Activated B cell treated with CpG ODN at 0.5 μM for 24 hours (primary cell): ENCODE measurements around the gene YTHDC1. TPM values are rescaled to one million over a fixed set of nuclear protein-coding genes. Genes with fewer than 3 reads are reported as not detected.
A peak's percentile ranks its signal among the peaks of the same experiment; 100 is the strongest.

ENCODE experiments used
- ATAC-seq: fragments of 200-7000 bp; cut with Tn5 transposase; one replicate; pipeline ENCODE4 v1.10.0; 2021; ENCODE audit warnings: low read depth, mild to moderate bottlenecking, moderate library complexity
- CTCF ChIA-PET: fragments of 350-600 bp; sonication (Branson Sonifier 250); formaldehyde crosslinking; loops from one replicate; lab custom pipeline; 2021; ENCODE audit warnings: antibody characterized with exemption; lab: Charles Lee
- POLR2A ChIA-PET: fragments of 350-600 bp; sonication (Branson Sonifier 250); formaldehyde crosslinking; loops from one replicate; lab custom pipeline; 2021; ENCODE audit warnings: antibody characterized with exemption; lab: Charles Lee
- DNase-seq: peaks from one replicate; pipeline ENCODE4 v3.0.0; 2022
- H3K27ac Mint-ChIP-seq: one replicate; pipeline ENCODE4 v1.8.0; 2020; ENCODE audit warnings: mixed read lengths
- H3K27me3 Mint-ChIP-seq: one replicate; pipeline ENCODE4 v1.8.0; 2021; ENCODE audit warnings: mixed read lengths
- H3K36me3 Mint-ChIP-seq: one replicate; pipeline ENCODE4 v1.8.0; 2021; ENCODE audit warnings: low read depth, mixed read lengths
- H3K4me1 Mint-ChIP-seq: one replicate; pipeline ENCODE4 v1.8.0; 2021; ENCODE audit warnings: mixed read lengths
- H3K4me3 Mint-ChIP-seq: one replicate; pipeline ENCODE4 v1.8.0; 2020; ENCODE audit warnings: mild to moderate bottlenecking, mixed read lengths
- H3K9me3 Mint-ChIP-seq: one replicate; pipeline ENCODE4 v1.8.0; 2020; ENCODE audit warnings: mixed read lengths
- intact Hi-C: fragments of 100-400 bp; cut with micrococcal nuclease; formaldehyde crosslinking; loops from one replicate; pipeline ENCODE4 v1.15.1; 2024
- total RNA-seq: library from RNA; stranded (reverse); gene quantifications from 2 replicates; pipeline ENCODE4 v1.2.3, GENCODE V29; 2022
- TF ChIP-seq, protein P1 (sequence below): fragments of 200-600 bp; IDR thresholded peaks from one replicate; pipeline ENCODE4 v1.8.0; 2022; ENCODE audit warnings: antibody characterized with exemption, mild to moderate bottlenecking

Gene YTHDC1
- total RNA-seq, 1 donor from 2014 or later = 119 TPM

DNA sequence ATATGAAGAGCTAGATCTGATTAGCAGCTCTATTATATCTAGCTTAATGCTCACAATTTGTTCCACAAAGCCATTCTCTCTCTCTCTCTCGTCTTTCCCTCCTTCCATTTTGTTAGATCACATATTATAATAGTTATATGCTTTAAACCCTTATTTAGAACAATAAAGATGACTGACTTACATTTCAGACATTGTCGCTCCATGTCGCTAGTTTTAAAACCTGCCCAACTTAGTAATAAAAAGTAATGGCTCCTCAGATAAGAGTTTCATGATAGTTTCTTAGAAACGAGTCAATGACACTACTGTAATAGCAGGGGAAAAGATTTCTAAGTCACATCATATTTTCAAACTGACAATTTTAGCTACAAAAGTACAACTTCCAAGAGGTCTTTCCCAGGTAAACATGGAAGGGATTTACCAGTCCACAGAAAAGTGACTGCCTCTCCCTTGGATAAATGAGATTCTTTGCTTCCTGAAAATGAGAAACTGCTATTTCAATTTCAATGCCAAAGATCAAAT is 38.5 kb upstream of the YTHDC1 start:
- ChIA-PET POLR2A (no interaction called here), CTCF (no interaction called here)
- Mint-ChIP-seq H3K36me3 (no peaks in the 10 kb centered on the region), H3K27ac (no peak overlapping the region), H3K4me3 (no peak overlapping the region), H3K9me3 (no peaks in the 10 kb centered on the region), H3K27me3 (peaks cover 11% of the 10 kb centered on the region), H3K4me1 (no peaks in the 10 kb centered on the region)
- intact Hi-C loops = no loop called here
- DNase-seq = no peak
- ATAC-seq = no peak
- TF ChIP-seq, protein P1, sequence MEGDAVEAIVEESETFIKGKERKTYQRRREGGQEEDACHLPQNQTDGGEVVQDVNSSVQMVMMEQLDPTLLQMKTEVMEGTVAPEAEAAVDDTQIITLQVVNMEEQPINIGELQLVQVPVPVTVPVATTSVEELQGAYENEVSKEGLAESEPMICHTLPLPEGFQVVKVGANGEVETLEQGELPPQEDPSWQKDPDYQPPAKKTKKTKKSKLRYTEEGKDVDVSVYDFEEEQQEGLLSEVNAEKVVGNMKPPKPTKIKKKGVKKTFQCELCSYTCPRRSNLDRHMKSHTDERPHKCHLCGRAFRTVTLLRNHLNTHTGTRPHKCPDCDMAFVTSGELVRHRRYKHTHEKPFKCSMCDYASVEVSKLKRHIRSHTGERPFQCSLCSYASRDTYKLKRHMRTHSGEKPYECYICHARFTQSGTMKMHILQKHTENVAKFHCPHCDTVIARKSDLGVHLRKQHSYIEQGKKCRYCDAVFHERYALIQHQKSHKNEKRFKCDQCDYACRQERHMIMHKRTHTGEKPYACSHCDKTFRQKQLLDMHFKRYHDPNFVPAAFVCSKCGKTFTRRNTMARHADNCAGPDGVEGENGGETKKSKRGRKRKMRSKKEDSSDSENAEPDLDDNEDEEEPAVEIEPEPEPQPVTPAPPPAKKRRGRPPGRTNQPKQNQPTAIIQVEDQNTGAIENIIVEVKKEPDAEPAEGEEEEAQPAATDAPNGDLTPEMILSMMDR = no peak

DNA sequence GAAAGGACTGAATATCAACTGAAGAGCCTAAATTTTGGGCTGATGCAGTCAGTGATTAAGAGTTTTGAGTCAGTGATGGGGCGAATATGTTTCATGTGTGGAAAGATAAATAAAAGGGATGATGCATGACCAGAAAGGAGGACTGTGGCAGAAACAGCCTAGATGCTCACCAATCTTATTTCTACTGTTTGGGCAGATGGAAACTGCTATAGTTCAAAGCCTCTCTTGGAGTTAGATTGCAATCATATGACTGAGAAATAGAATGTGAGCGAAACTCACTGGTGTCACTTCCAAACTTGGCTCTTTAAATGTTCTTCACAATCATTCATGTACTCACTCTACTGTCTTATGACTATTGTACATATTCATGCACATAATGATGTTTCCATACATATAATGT is 35.4 kb upstream of the YTHDC1 start:
- ChIA-PET POLR2A (no interaction called here), CTCF (no interaction called here)
- DNase-seq (no peak), ATAC-seq (no peak)
- no peaks in the 10 kb centered on the region for H3K4me1 Mint-ChIP-seq
- H3K4me3 Mint-ChIP-seq = no peak overlapping the region
- H3K27ac Mint-ChIP-seq = no peak overlapping the region
- TF ChIP-seq, protein P1 = no peak
- H3K27me3 Mint-ChIP-seq = peaks cover 16% of the 10 kb centered on the region
- no peaks in the 10 kb centered on the region for H3K9me3 Mint-ChIP-seq
- H3K36me3 Mint-ChIP-seq = no peaks in the 10 kb centered on the region
- intact Hi-C loops = no loop called here

DNA sequence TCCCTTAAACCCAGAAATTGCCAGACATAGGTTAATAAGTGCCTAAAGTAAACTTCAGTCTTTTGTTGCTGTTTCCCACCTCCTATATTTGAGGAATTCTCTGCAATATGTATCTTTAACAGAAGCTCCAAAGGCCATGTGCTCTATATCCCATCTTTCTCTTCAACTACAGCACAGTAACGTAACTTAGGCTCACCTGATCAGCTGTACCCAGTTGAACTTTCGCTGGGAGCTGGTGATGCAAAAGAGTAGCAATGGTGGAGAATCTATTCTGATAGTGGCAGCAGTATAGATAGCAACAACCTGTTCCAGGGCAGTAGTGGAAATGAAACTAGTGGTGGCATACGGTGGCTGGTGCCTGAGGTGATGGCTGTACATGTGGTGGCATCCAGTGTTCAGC is 33.2 kb upstream of the YTHDC1 start:
- intact Hi-C loops = no loop called here
- CTCF ChIA-PET = interaction anchor here (1.2 kb wide), 1 partner anchor 111 kb away, joined by 5 read pairs; no protein-coding TSS in a partner anchor
- TF ChIP-seq, protein P1 = no peak

DNA sequence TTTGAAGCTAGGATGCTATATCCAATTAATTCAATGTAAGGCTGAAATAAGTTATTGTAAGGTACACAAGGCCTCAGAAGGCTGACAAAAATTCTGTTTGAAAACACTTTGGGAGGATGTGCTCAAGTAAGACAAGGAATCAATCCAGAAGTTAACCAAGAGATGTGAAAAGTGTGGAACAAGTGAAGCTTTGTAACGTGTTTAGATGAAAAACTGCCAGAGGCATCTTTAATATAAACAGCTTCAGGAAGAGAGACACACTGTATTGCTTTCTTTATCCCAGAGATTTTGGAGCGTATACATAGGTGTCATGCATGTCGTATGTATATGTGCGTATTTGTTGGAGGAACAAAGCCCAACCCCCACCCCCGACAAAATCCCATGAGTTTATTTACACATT is 28.3 kb upstream of the YTHDC1 start:
- Mint-ChIP-seq H3K9me3 (no peaks in the 10 kb centered on the region), H3K4me3 (no peak overlapping the region), H3K4me1 (peaks cover 10% of the 10 kb centered on the region), H3K27me3 (peaks cover 17% of the 10 kb centered on the region), H3K36me3 (no peaks in the 10 kb centered on the region), H3K27ac (no peak overlapping the region)
- DNase-seq (no peak), ATAC-seq (no peak)
- POLR2A ChIA-PET = no interaction called here
- CTCF ChIA-PET = interaction anchor here (5.1 kb wide), 1 partner anchor 106 kb away, joined by 53 read pairs; no protein-coding TSS in a partner anchor
- TF ChIP-seq, protein P1 = no peak
- intact Hi-C loops = loop anchor here (5.0 kb wide), 1 partner anchor 36 kb away; no protein-coding TSS in a partner anchor

More for the DNA sequence above, 33.2 kb upstream of the YTHDC1 start:
- no peak for ATAC-seq
- no peaks in the 10 kb centered on the region for H3K36me3 Mint-ChIP-seq
- no peak overlapping the region for H3K4me3 Mint-ChIP-seq
- no peak overlapping the region for H3K27ac Mint-ChIP-seq
- POLR2A ChIA-PET = no interaction called here
- peaks cover 23% of the 10 kb centered on the region for H3K27me3 Mint-ChIP-seq
- DNase-seq = no peak
- H3K9me3 Mint-ChIP-seq = no peaks in the 10 kb centered on the region
- no peaks in the 10 kb centered on the region for H3K4me1 Mint-ChIP-seq

DNA sequence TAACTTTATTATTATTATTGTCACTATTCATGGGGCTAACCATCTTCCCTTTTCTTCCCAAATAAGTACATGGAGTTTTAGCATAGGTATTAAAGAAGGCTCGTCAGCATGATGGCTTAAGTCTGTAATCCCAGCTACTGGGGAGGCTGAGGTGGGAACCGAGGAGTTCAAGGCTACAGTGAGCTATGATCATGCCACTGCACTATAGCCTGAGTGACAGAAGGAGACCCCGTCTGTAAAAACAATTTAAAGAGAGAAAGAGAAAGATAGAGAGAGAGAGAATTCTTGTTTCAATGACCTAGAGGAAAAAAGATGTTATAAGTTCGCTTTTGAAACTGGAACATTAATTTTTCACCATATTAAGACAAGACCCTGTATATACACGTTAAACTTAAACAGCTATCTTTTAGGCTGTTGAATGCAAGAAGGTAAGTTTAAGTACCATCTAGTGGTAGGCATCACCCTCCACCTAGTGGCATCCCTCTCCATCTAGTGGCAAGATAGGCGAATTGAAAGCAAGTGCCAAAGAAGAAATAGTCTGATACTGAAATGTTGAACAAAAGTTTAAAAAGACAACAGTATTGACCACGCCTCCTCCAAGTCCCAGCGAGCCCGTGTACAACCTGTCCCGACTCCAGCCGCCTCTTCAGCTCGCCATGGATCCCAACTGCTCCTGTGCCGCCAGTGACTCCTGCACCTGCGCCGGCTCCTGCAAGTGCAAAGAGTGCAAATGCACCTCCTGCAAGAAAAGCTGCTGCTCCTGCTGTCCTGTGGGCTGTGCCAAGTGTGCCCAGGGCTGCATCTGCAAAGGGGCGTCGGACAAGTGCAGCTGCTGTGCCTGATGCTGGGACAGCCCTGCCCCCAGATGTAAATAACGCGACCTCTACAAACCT is 26.0 kb upstream of the YTHDC1 start:
- DNase-seq = no peak
- peak; percentile 77 for ATAC-seq
- ChIA-PET CTCF (interaction anchor here (0.6 to 5.1 kb wide), 7 partner anchors 13 to 897 kb away, joined by 3 to 53 read pairs (median 5); no protein-coding TSS in a partner anchor), POLR2A (no interaction called here)
- intact Hi-C loops = loop anchor here (1.0 to 5.0 kb wide), 2 partner anchors 34 to 104 kb away; no protein-coding TSS in a partner anchor
- peak overlapping the region; percentile 53 for H3K4me3 Mint-ChIP-seq
- TF ChIP-seq, protein P1 = peak; percentile 36
- H3K4me1 Mint-ChIP-seq = peaks cover 10% of the 10 kb centered on the region
- no peaks in the 10 kb centered on the region for H3K36me3 Mint-ChIP-seq
- no peak overlapping the region for H3K27ac Mint-ChIP-seq
- H3K27me3 Mint-ChIP-seq = peaks cover 13% of the 10 kb centered on the region
- no peaks in the 10 kb centered on the region for H3K9me3 Mint-ChIP-seq
